Activated CD4-positive, alpha-beta T cell treated with anti-CD3 and anti-CD28 coated beads for 36 hours (primary cell): Measurements from ENCODE around the gene P3R3URF. TPM values are rescaled to one million over a fixed set of nuclear protein-coding genes. Genes with fewer than 3 reads are reported as not detected.

Experiments
- ATAC-seq: fragments of 200-7000 bp; cut with Tn5 transposase; one replicate; pipeline ENCODE4 v1.10.0; 2021; ENCODE audit warnings: mild to moderate bottlenecking, moderate library complexity
- CTCF ChIA-PET: fragments of 350-600 bp; sonication (Branson Sonifier 250); formaldehyde crosslinking; loops from one replicate; lab custom pipeline; 2021; ENCODE audit warnings: antibody characterized with exemption; lab: Charles Lee
- POLR2A ChIA-PET: fragments of 350-600 bp; sonication (Branson Sonifier 250); formaldehyde crosslinking; loops from one replicate; lab custom pipeline; 2021; ENCODE audit warnings: antibody characterized with exemption, inconsistent platforms; lab: Charles Lee
- DNase-seq: peaks from one replicate; pipeline ENCODE4 v3.0.0-alpha.2; 2020
- H3K27ac Mint-ChIP-seq: one replicate; pipeline ENCODE4 v1.8.0; 2021; ENCODE audit warnings: mixed read lengths
- H3K27me3 Mint-ChIP-seq: one replicate; pipeline ENCODE4 v1.8.0; 2021; ENCODE audit warnings: mixed read lengths
- H3K36me3 Mint-ChIP-seq: one replicate; pipeline ENCODE4 v1.8.0; 2021; ENCODE audit warnings: low read depth, mixed read lengths
- H3K4me1 Mint-ChIP-seq: one replicate; pipeline ENCODE4 v1.8.0; 2021; ENCODE audit warnings: mixed read lengths
- H3K4me3 Mint-ChIP-seq: one replicate; pipeline ENCODE4 v1.8.0; 2021; ENCODE audit warnings: mild to moderate bottlenecking, moderate library complexity, mixed read lengths
- H3K9me3 Mint-ChIP-seq: one replicate; pipeline ENCODE4 v1.8.0; 2021; ENCODE audit warnings: low read depth, mixed read lengths
- intact Hi-C, 2 experiments: fragments of 100-400 bp; cut with DNase I in 1 of 2; cut with micrococcal nuclease in 1 of 2; formaldehyde crosslinking; loops; one replicate each; pipeline versions ENCODE4 v1.14.2 to v1.15.1; 2022 to 2024; cut with DNase I, micrococcal nuclease
- total RNA-seq, 2 experiments: library from RNA; stranded (reverse); gene quantifications; one replicate each; pipeline ENCODE4 v1.2.3, GENCODE V29; 2021

Gene P3R3URF
- total RNA-seq, 2 experiments from 2014 or later: not detected

DNA sequence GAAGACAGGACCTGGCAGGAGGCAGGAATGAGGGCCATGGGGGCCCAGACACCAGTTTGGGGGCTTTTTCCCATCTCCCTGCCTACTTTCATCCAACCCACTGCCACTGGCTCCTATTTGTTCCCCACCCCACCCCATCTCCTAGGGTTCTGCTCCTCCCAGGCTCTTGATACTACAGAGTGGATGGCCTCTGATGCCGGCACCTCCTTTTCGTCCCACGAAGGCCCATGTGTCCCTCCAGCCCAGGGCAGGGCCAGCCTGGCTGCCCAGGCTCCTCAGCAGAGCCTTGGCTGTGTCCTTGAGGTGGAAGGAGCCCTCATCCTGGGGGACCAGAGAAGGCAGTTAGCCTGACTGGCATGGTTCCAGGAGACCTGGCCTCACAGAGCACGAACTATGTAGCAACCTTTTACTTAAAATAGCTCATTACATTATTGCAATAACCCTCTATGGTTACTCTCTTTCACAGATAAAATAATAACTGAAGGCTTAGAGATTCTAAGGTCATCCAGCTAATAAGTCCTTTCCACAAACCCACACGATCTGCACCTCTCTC, 18.4 kb upstream of the P3R3URF start:
- DNase-seq: no peak
- H3K4me3 Mint-ChIP-seq: no peak overlapping the region
- peak overlapping the region; percentile 44 for H3K27ac Mint-ChIP-seq
- H3K4me1 Mint-ChIP-seq: peaks cover 14% of the 10 kb centered on the region
- CTCF ChIA-PET: interaction anchor here (0.5 to 3.9 kb wide), 4 partner anchors 13 to 513 kb away, joined by 3 to 18 read pairs (median 3); no protein-coding TSS in a partner anchor
- ATAC-seq: no peak
- no peaks in the 10 kb centered on the region for H3K9me3 Mint-ChIP-seq
- POLR2A ChIA-PET: no interaction called here
- peaks cover 13% of the 10 kb centered on the region for H3K36me3 Mint-ChIP-seq
- intact Hi-C loops: no loop called here
- H3K27me3 Mint-ChIP-seq: no peaks in the 10 kb centered on the region

DNA sequence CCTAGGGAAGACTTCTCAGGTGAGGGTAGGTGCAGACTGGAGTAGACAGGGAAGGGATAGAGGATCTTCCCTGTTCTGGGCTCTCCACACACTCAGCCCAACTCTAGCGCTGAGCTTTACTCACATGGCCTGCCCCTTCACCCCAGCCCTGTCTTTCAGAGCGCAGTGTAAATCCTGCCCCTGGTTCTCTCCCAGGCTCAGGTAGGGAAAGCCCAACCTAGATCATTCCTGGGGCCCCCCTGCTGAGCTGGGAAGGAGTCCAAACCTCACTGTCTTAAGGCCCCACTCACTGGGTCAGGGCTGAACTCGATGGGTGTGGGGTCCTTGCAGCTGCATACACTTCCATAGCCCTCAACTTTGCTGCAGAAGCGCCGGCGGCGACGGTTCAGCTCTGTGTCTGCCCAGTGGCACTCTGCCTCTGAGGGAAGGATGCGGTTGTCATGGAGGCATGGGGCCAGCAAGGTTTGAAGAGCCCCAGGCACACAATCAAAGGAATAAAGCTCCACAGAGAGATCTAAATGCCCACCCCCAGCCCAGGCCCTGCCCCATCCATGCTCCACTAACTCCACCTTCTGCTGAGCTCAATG, 17.8 kb upstream of the P3R3URF start:
- H3K4me3 Mint-ChIP-seq: no peak overlapping the region
- H3K27ac Mint-ChIP-seq: no peak overlapping the region
- peaks cover 10% of the 10 kb centered on the region for H3K4me1 Mint-ChIP-seq
- CTCF ChIA-PET: interaction anchor here (0.6 to 3.9 kb wide), 3 partner anchors 12 to 512 kb away, joined by 3 to 18 read pairs (median 3); no protein-coding TSS in a partner anchor
- no peaks in the 10 kb centered on the region for H3K9me3 Mint-ChIP-seq
- intact Hi-C loops: no loop called here
- POLR2A ChIA-PET: no interaction called here
- DNase-seq (no peak), ATAC-seq (no peak)
- peaks cover 18% of the 10 kb centered on the region for H3K36me3 Mint-ChIP-seq
- no peaks in the 10 kb centered on the region for H3K27me3 Mint-ChIP-seq

GRCh38 chr1:46193285-46193684, 17.0 kb upstream of the P3R3URF start:
- intact Hi-C loops: no loop called here
- DNase-seq: no peak
- Mint-ChIP-seq H3K27ac (no peak overlapping the region), H3K27me3 (no peaks in the 10 kb centered on the region), H3K4me3 (no peak overlapping the region), H3K4me1 (peaks cover 10% of the 10 kb centered on the region), H3K9me3 (no peaks in the 10 kb centered on the region), H3K36me3 (peaks cover 18% of the 10 kb centered on the region)
- ATAC-seq: no peak
- ChIA-PET POLR2A (no interaction called here), CTCF (interaction anchor here (0.7 to 1.9 kb wide), 2 partner anchors 15 to 30 kb away, joined by 3 to 6 read pairs; no protein-coding TSS in a partner anchor)

GRCh38 chr1:46192171-46192570, 15.9 kb upstream of the P3R3URF start:
- H3K4me3 Mint-ChIP-seq: no peak overlapping the region
- H3K4me1 Mint-ChIP-seq: peaks cover 5% of the 10 kb centered on the region
- peaks cover 20% of the 10 kb centered on the region for H3K36me3 Mint-ChIP-seq
- no peaks in the 10 kb centered on the region for H3K27me3 Mint-ChIP-seq
- ChIA-PET CTCF (interaction anchor here (0.8 to 1.9 kb wide), 2 partner anchors 32 to 35 kb away, joined by 5 to 6 read pairs; no protein-coding TSS in a partner anchor), POLR2A (no interaction called here)
- ATAC-seq (no peak), DNase-seq (no peak)
- intact Hi-C loops: no loop called here
- no peaks in the 10 kb centered on the region for H3K9me3 Mint-ChIP-seq
- no peak overlapping the region for H3K27ac Mint-ChIP-seq

DNA sequence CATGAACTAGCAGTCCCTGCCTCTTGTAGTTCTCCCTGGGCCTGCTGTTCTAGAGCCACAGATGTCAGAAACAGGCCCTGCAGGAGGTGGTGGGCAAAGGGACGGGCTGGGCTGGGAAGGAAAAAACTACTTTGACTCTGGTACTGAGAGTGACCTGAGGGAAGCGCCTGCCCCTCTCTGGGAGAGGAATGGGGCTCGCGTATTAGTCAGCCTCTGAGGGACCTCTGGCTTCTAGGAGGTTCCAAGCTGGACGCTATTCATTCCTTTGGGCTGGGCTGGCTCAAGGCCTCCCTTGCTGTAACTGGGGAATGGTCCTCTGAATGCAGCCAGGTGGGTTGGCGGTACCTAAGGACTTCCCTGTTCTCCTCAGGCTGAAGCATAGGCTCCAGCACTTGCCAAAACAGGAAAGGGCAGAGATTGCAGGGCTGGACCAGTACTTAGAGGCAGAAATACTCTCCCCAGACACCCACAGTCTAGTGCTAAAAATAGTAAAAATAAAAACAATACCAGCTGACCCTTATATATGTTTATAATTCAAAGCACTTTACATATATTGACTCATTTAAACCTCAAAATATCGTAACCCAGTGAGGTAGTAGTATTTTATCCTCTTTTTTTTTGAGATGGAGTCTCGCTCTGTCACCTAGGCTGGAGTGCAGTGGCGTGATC, 14.9 kb upstream of the P3R3URF start:
- Mint-ChIP-seq H3K27me3 (no peaks in the 10 kb centered on the region), H3K36me3 (peaks cover 20% of the 10 kb centered on the region), H3K4me1 (no peaks in the 10 kb centered on the region), H3K27ac (no peak overlapping the region), H3K4me3 (no peak overlapping the region), H3K9me3 (no peaks in the 10 kb centered on the region)
- CTCF ChIA-PET: interaction anchor here (1.9 kb wide), 1 partner anchor 33 kb away, joined by 6 read pairs; no protein-coding TSS in a partner anchor
- intact Hi-C loops: no loop called here
- DNase-seq: no peak
- POLR2A ChIA-PET: no interaction called here
- ATAC-seq: no peak

GRCh38 chr1:46190539-46190938, 14.3 kb upstream of the P3R3URF start:
- DNase-seq: no peak
- ATAC-seq: no peak
- intact Hi-C loops: no loop called here
- Mint-ChIP-seq H3K9me3 (no peaks in the 10 kb centered on the region), H3K4me3 (no peak overlapping the region), H3K4me1 (peaks cover 5% of the 10 kb centered on the region), H3K27ac (no peak overlapping the region), H3K27me3 (no peaks in the 10 kb centered on the region), H3K36me3 (peaks cover 19% of the 10 kb centered on the region)
- CTCF ChIA-PET: no interaction called here
- POLR2A ChIA-PET: no interaction called here

GRCh38 chr1:46188295-46189030, 12.2 kb upstream of the P3R3URF start:
- Mint-ChIP-seq H3K36me3 (peaks cover 11% of the 10 kb centered on the region), H3K9me3 (no peaks in the 10 kb centered on the region), H3K4me1 (peaks cover 24% of the 10 kb centered on the region), H3K27ac (no peak overlapping the region), H3K27me3 (no peaks in the 10 kb centered on the region), H3K4me3 (no peak overlapping the region)
- intact Hi-C loops: no loop called here
- ATAC-seq (no peak), DNase-seq (no peak)
- ChIA-PET POLR2A (no interaction called here), CTCF (interaction anchor here (0.9 to 1.1 kb wide), 2 partner anchors 9 to 159 kb away, joined by 3 read pairs; no protein-coding TSS in a partner anchor)

DNA sequence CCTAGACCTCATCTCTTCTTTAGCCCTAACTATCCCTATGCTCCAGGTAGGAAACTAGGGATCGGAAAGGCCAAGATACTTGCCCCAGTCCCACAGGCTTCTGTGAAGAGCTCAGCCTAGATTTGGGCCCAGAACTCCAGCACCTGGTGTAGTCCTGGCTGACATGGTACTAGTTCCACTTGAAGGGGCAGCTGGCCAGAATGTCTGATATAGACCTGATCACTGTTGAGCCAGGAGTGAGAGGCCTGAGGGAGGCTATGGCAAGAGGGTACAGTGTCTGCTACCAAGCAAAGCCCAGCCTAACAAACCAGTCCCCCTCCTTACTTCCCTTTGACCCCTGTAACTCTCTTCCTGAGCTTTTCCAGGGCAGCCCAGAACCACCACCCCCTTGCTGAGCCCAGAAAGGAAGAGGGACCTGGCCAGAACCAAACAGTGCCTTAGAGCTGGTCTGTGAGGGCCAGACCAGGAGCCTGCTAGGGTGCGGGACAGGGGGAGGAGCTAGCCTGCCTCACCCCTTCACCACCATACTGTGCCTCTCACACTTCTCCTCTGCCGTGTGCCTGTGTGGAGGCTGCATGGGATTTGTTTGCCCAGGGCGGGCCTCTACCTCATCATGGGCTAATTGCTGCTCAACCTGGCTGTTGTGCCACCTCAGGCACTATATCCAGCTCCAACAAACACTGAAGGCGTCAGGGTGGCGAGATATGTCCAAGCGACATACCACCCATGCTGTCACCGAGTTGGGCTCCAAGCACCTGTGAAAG, 11.0 kb upstream of the P3R3URF start:
- Mint-ChIP-seq H3K9me3 (no peaks in the 10 kb centered on the region), H3K4me3 (no peak overlapping the region), H3K4me1 (peaks cover 24% of the 10 kb centered on the region), H3K27me3 (no peaks in the 10 kb centered on the region), H3K27ac (no peak overlapping the region), H3K36me3 (peaks cover 9% of the 10 kb centered on the region)
- POLR2A ChIA-PET: no interaction called here
- CTCF ChIA-PET: interaction anchor here (0.5 to 1.3 kb wide), 5 partner anchors 22 to 160 kb away, joined by 3 to 4 read pairs (median 3); no protein-coding TSS in a partner anchor
- intact Hi-C loops: no loop called here
- ATAC-seq (no peak), DNase-seq (no peak)

DNA sequence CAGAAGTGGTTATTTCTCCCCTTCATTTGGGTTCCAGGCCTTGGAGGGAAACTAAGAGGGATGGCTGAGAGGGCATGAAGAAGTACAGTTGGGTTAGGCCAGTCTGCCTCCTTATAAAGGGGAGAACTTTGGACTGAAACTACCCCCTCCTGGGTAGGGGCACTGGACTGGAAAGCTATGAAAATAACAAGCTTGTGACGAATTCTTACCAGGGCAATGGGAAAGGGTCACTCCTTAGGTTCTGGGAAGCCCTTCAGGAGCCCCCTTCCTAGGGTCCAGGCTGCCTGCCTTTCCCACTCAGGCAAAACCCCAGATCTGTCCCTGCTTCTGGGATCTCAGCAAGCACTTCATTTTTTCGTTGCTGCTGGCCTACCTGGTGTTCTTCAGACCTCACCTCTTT, 9.8 kb upstream of the P3R3URF start:
- H3K27ac Mint-ChIP-seq: peak overlapping the region; percentile 97
- no peak for DNase-seq
- H3K4me1 Mint-ChIP-seq: peaks cover 24% of the 10 kb centered on the region
- no peaks in the 10 kb centered on the region for H3K27me3 Mint-ChIP-seq
- POLR2A ChIA-PET: interaction anchor here (0.6 kb wide), 1 partner anchor 502 kb away, joined by 6 read pairs; no protein-coding TSS in a partner anchor
- CTCF ChIA-PET: no interaction called here
- H3K36me3 Mint-ChIP-seq: peaks cover 9% of the 10 kb centered on the region
- intact Hi-C loops: no loop called here
- no peak for ATAC-seq
- no peaks in the 10 kb centered on the region for H3K9me3 Mint-ChIP-seq
- H3K4me3 Mint-ChIP-seq: peak overlapping the region; percentile 67

DNA sequence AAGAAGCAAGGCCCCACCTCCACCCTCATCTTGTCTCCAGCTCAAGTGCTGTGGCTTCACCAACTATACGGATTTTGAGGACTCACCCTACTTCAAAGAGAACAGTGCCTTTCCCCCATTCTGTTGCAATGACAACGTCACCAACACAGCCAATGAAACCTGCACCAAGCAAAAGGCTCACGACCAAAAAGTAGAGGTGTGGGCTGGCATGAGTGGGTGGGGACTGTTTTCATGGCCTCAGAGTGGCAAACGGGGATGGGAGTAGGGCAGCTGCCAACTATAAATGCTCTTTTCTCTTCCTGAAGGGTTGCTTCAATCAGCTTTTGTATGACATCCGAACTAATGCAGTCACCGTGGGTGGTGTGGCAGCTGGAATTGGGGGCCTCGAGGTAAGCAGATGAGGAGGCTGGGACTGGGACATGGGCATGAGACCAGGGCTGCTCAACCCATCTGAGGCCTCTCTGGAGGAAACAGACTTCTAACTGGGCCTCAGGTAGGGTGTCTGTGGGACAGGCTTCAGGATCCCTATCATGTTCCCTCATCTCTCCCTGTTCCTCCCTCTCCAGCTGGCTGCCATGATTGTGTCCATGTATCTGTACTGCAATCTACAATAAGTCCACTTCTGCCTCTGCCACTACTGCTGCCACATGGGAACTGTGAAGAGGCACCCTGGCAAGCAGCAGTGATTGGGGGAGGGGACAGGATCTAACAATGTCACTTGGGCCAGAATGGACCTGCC, 8.8 kb upstream of the P3R3URF start:
- peak; percentile 89 for ATAC-seq
- peaks cover 7% of the 10 kb centered on the region for H3K36me3 Mint-ChIP-seq
- peaks cover 24% of the 10 kb centered on the region for H3K4me1 Mint-ChIP-seq
- ChIA-PET POLR2A (interaction anchor here (0.5 to 1.0 kb wide), 2 partner anchors 19 to 51 kb away, joined by 4 to 5 read pairs; no protein-coding TSS in a partner anchor), CTCF (interaction anchor here (0.6 to 5.3 kb wide), 5 partner anchors 36 to 148 kb away, joined by 3 to 58 read pairs (median 3); partner anchors contain the start of genes LRRC41 and UQCRH)
- intact Hi-C loops: loop anchor here in 1 of 2 experiments (1.0 kb wide), 2 partner anchors 13 to 62 kb away; partner anchors contain the start of genes POMGNT1 and RAD54L
- no peaks in the 10 kb centered on the region for H3K27me3 Mint-ChIP-seq
- peak overlapping the region; percentile 67 for H3K4me3 Mint-ChIP-seq
- peak overlapping the region; percentile 97 for H3K27ac Mint-ChIP-seq
- no peaks in the 10 kb centered on the region for H3K9me3 Mint-ChIP-seq
- peak; percentile 86 for DNase-seq
